ENCODE measurements around the gene LPP. TPM values are rescaled to one million over a fixed set of nuclear protein-coding genes. Genes with fewer than 3 reads are reported as not detected.

Gene LPP
- total RNA-seq, 6 experiments from 2014 or later: 41.5 to 90.5 (median 69.5) TPM

GRCh38 chr3:188807006-188807405, 653.0 kb downstream of the LPP start:
- DNase-seq: no peak
- intact Hi-C loops (cut with DNase I): no loop called here
- TF ChIP-seq CTCF (IDR thresholded peaks at IDR 0.05): no peak
- TF ChIP-seq POLR2A (IDR thresholded peaks at IDR 0.05): no peak

GRCh38 chr3:188812198-188812597, 658.2 kb downstream of the LPP start:
- H3K4me1 ChIP-seq: no peaks in the 10 kb centered on the region
- TF ChIP-seq POLR2A (IDR thresholded peaks at IDR 0.05): no peak
- TF ChIP-seq CTCF (IDR thresholded peaks at IDR 0.05): no peak
- H3K9me3 ChIP-seq: no peaks in the 10 kb centered on the region
- no peak overlapping the region for H3K4me3 ChIP-seq
- DNase-seq (no peak), ATAC-seq (no peak)
- intact Hi-C loops (cut with DNase I): no loop called here
- 95% methylated on average over 1 of the region's 1 CpG for WGBS (ENCODE audit: insufficient coverage, low coverage, low lambda C conversion rate, missing lambda C conversion rate)
- H3K36me3 ChIP-seq: no peaks in the 10 kb centered on the region
- no peaks in the 10 kb centered on the region for H3K27me3 ChIP-seq
- no peak overlapping the region for H3K27ac ChIP-seq

More at GRCh38 chr3:188807006-188807405, 653.0 kb downstream of the LPP start:
- no peak overlapping the region for H3K27ac ChIP-seq
- H3K9me3 ChIP-seq: peaks cover 0 to 5% (median 0%) of the 10 kb centered on the region in 4 donors
- no peaks in the 10 kb centered on the region for H3K4me1 ChIP-seq
- 100% methylated on average over 1 of the region's 1 CpG for WGBS (ENCODE audit: insufficient coverage, low coverage, low lambda C conversion rate, missing lambda C conversion rate)
- H3K36me3 ChIP-seq: no peaks in the 10 kb centered on the region
- no peak for ATAC-seq
- H3K27me3 ChIP-seq: no peaks in the 10 kb centered on the region
- H3K4me3 ChIP-seq: no peak overlapping the region

GRCh38 chr3:188814581-188814980, 660.6 kb downstream of the LPP start:
- no peak for ATAC-seq
- 100% methylated on average over 2 of the region's 2 CpGs for WGBS (ENCODE audit: insufficient coverage, low coverage, low lambda C conversion rate, missing lambda C conversion rate)
- no peak for TF ChIP-seq POLR2A (IDR thresholded peaks at IDR 0.05)
- TF ChIP-seq CTCF (IDR thresholded peaks at IDR 0.05): no peak

GRCh38 chr3:188817103-188817934, 663.4 kb downstream of the LPP start:
- WGBS (ENCODE audit: insufficient coverage, low coverage, low lambda C conversion rate, missing lambda C conversion rate): 79% methylated on average over 7 of the region's 7 CpGs

More at GRCh38 chr3:188814581-188814980, 660.6 kb downstream of the LPP start:
- no peaks in the 10 kb centered on the region for H3K27me3 ChIP-seq
- DNase-seq: no peak
- no peak overlapping the region for H3K27ac ChIP-seq
- peaks cover 0 to 1% (median 0%) of the 10 kb centered on the region in 4 donors for H3K4me1 ChIP-seq
- no peaks in the 10 kb centered on the region for H3K36me3 ChIP-seq
- intact Hi-C loops (cut with DNase I): no loop called here
- no peak overlapping the region for H3K4me3 ChIP-seq
- H3K9me3 ChIP-seq: no peaks in the 10 kb centered on the region

More at GRCh38 chr3:188817103-188817934, 663.4 kb downstream of the LPP start:
- Histone ChIP-seq H3K27ac (no peak overlapping the region), H3K4me3 (no peak overlapping the region), H3K27me3 (no peaks in the 10 kb centered on the region), H3K36me3 (no peaks in the 10 kb centered on the region), H3K9me3 (no peaks in the 10 kb centered on the region), H3K4me1 (peaks cover 0 to 5% (median 0%) of the 10 kb centered on the region in 4 donors)
- no peak for ATAC-seq
- TF ChIP-seq CTCF (IDR thresholded peaks at IDR 0.05): no peak
- TF ChIP-seq POLR2A (IDR thresholded peaks at IDR 0.05): no peak
- DNase-seq: no peak
- intact Hi-C loops (cut with DNase I): no loop called here

Measured in right lobe of liver (tissue), 6 donors.